Activated B cell treated with CpG ODN at 0.5 μM for 24 hours (primary cell): Measurements from ENCODE around the gene PRKAB1. TPM values are rescaled to one million over a fixed set of nuclear protein-coding genes. Genes with fewer than 3 reads are reported as not detected.

ENCODE experiments used
- ATAC-seq: fragments of 200-7000 bp; cut with Tn5 transposase; one replicate; pipeline ENCODE4 v1.10.0; 2021; ENCODE audit warnings: low read depth, mild to moderate bottlenecking, moderate library complexity
- CTCF ChIA-PET: fragments of 350-600 bp; sonication (Branson Sonifier 250); formaldehyde crosslinking; loops from one replicate; lab custom pipeline; 2021; ENCODE audit warnings: antibody characterized with exemption; lab: Charles Lee
- POLR2A ChIA-PET: fragments of 350-600 bp; sonication (Branson Sonifier 250); formaldehyde crosslinking; loops from one replicate; lab custom pipeline; 2021; ENCODE audit warnings: antibody characterized with exemption; lab: Charles Lee
- DNase-seq: peaks from one replicate; pipeline ENCODE4 v3.0.0; 2022
- H3K27ac Mint-ChIP-seq: one replicate; pipeline ENCODE4 v1.8.0; 2020; ENCODE audit warnings: mixed read lengths
- H3K27me3 Mint-ChIP-seq: one replicate; pipeline ENCODE4 v1.8.0; 2021; ENCODE audit warnings: mixed read lengths
- H3K36me3 Mint-ChIP-seq: one replicate; pipeline ENCODE4 v1.8.0; 2021; ENCODE audit warnings: low read depth, mixed read lengths
- H3K4me1 Mint-ChIP-seq: one replicate; pipeline ENCODE4 v1.8.0; 2021; ENCODE audit warnings: mixed read lengths
- H3K4me3 Mint-ChIP-seq: one replicate; pipeline ENCODE4 v1.8.0; 2020; ENCODE audit warnings: mild to moderate bottlenecking, mixed read lengths
- H3K9me3 Mint-ChIP-seq: one replicate; pipeline ENCODE4 v1.8.0; 2020; ENCODE audit warnings: mixed read lengths
- intact Hi-C: fragments of 100-400 bp; cut with micrococcal nuclease; formaldehyde crosslinking; loops from one replicate; pipeline ENCODE4 v1.15.1; 2024
- total RNA-seq: library from RNA; stranded (reverse); gene quantifications from 2 replicates; pipeline ENCODE4 v1.2.3, GENCODE V29; 2022
- TF ChIP-seq, protein P1 (sequence below): fragments of 200-600 bp; IDR thresholded peaks from one replicate; pipeline ENCODE4 v1.8.0; 2022; ENCODE audit warnings: antibody characterized with exemption, mild to moderate bottlenecking

PRKAB1 gene
- total RNA-seq, 1 donor from 2014 or later, result 49.1 TPM

DNA sequence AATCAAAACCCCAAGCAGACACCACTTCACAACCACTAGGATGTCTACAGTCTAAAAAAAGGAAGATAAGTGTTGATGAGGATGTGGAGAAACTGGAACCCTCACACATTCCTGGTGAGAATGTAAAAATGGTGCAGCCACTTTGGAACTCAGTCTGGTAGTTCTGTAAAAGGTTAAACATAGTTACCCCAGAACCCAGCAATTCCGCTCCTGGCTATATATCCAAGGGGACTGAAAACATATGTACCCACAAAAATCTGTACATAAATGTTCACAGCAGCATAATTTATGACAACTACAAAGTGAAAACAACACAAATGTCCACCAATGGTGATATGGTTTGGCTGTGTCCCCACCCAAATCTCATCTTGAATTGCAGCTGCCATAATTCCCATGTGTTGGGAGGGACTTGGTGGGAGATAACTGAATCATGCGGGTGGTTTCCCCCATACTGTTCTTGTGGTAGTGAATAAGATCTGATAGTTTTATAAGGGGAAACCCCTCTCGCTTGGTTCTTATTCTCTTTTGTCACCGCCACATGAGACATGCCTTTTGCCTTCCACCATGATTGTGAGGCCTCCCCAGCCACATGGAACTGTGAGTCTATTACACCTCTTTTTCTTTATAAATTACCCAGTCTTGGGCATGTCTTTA, 46.8 kb downstream of the PRKAB1 start:
- POLR2A ChIA-PET, result no interaction called here
- ATAC-seq, result no peak
- Mint-ChIP-seq H3K27me3 (no peaks in the 10 kb centered on the region), H3K9me3 (peaks cover 4% of the 10 kb centered on the region), H3K27ac (no peak overlapping the region), H3K36me3 (no peaks in the 10 kb centered on the region), H3K4me3 (no peak overlapping the region), H3K4me1 (peaks cover 4% of the 10 kb centered on the region)
- no peak for DNase-seq
- intact Hi-C loops, result no loop called here
- CTCF ChIA-PET, result no interaction called here
- TF ChIP-seq, protein P1, sequence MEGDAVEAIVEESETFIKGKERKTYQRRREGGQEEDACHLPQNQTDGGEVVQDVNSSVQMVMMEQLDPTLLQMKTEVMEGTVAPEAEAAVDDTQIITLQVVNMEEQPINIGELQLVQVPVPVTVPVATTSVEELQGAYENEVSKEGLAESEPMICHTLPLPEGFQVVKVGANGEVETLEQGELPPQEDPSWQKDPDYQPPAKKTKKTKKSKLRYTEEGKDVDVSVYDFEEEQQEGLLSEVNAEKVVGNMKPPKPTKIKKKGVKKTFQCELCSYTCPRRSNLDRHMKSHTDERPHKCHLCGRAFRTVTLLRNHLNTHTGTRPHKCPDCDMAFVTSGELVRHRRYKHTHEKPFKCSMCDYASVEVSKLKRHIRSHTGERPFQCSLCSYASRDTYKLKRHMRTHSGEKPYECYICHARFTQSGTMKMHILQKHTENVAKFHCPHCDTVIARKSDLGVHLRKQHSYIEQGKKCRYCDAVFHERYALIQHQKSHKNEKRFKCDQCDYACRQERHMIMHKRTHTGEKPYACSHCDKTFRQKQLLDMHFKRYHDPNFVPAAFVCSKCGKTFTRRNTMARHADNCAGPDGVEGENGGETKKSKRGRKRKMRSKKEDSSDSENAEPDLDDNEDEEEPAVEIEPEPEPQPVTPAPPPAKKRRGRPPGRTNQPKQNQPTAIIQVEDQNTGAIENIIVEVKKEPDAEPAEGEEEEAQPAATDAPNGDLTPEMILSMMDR, result no peak

GRCh38 chr12:119715268-119715620, 47.3 kb downstream of the PRKAB1 start:
- H3K27ac Mint-ChIP-seq, result no peak overlapping the region
- POLR2A ChIA-PET, result no interaction called here
- intact Hi-C loops, result no loop called here
- peaks cover 4% of the 10 kb centered on the region for H3K9me3 Mint-ChIP-seq
- H3K36me3 Mint-ChIP-seq, result no peaks in the 10 kb centered on the region
- CTCF ChIA-PET, result no interaction called here
- DNase-seq (no peak), ATAC-seq (no peak)
- H3K27me3 Mint-ChIP-seq, result no peaks in the 10 kb centered on the region
- H3K4me1 Mint-ChIP-seq, result peaks cover 4% of the 10 kb centered on the region
- H3K4me3 Mint-ChIP-seq, result no peak overlapping the region
- TF ChIP-seq, protein P1, result no peak

DNA sequence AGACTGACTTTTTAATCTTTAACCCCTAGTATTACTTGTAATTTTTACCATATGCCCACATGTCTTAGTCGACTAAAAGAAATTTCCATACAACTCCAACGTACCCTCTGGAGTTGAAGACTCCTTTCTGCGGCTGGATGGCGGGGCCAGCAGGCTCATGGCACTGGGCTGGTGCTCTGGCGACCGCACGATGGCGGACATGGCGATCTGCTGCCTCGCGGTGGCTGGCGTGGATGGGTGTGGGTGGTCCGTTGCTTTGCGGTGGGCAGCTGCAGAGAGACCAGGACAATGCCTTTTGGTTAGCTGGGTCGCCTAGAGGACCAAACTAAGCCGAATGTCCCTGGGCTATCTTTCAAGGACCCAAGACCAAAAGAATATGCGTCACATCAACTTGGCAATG, 50.2 kb downstream of the PRKAB1 start:
- H3K36me3 Mint-ChIP-seq, result no peaks in the 10 kb centered on the region
- POLR2A ChIA-PET, result no interaction called here
- peaks cover 4% of the 10 kb centered on the region for H3K9me3 Mint-ChIP-seq

DNA sequence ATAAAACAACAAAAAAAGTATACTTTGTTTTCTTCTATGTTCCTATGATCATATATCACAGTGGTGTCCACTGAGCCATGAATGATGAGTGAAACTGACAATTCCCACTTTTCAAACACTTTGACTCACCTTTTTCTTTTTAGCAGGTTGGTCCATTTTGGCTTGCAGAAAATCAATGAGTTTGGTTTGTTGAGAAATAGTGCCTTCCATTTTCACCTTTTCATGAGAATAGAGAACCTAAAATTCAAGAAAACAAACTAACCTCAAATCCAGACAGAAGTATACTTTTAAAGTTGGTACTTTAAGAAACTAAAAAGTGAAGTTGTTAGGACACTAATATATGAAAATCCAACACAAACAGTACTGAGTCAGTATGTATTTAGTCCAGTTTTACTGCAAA, 52.4 kb downstream of the PRKAB1 start:
- Mint-ChIP-seq H3K36me3 (no peaks in the 10 kb centered on the region), H3K9me3 (no peaks in the 10 kb centered on the region), H3K27me3 (no peaks in the 10 kb centered on the region), H3K4me3 (no peak overlapping the region), H3K27ac (no peak overlapping the region), H3K4me1 (peaks cover 4% of the 10 kb centered on the region)
- CTCF ChIA-PET, result no interaction called here
- no peak for DNase-seq
- intact Hi-C loops, result no loop called here
- TF ChIP-seq, protein P1, result no peak
- POLR2A ChIA-PET, result no interaction called here
- ATAC-seq, result no peak

More for the DNA sequence above, 50.2 kb downstream of the PRKAB1 start:
- no peak overlapping the region for H3K27ac Mint-ChIP-seq
- TF ChIP-seq, protein P1, result no peak
- H3K4me1 Mint-ChIP-seq, result peaks cover 4% of the 10 kb centered on the region
- H3K4me3 Mint-ChIP-seq, result no peak overlapping the region
- CTCF ChIA-PET, result no interaction called here
- DNase-seq, result no peak
- no peaks in the 10 kb centered on the region for H3K27me3 Mint-ChIP-seq
- ATAC-seq, result no peak
- intact Hi-C loops, result no loop called here

DNA sequence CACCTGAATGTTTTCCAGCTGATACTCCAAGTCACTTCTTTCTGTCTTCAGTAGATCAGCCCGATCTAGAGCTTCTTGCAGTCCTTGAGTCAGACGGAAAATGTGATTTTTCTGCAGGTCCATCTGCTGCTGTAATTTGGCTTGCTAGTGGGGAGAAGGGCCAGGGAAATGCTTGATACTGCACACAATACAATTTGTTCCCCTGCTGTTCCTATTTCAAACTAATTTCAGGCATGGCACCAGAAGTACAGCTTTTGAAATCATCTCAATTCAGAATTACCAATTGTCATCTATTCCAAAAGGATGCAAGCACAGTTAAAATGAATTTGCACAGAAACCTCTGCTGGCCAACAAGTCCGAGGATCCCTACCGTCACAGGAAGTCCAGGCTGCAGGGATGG, 53.4 kb downstream of the PRKAB1 start:
- Mint-ChIP-seq H3K27ac (no peak overlapping the region), H3K9me3 (no peaks in the 10 kb centered on the region), H3K4me1 (peaks cover 3% of the 10 kb centered on the region), H3K27me3 (no peaks in the 10 kb centered on the region), H3K4me3 (no peak overlapping the region), H3K36me3 (no peaks in the 10 kb centered on the region)
- no peak for DNase-seq
- ChIA-PET POLR2A (no interaction called here), CTCF (no interaction called here)
- TF ChIP-seq, protein P1, result no peak
- intact Hi-C loops, result no loop called here
- no peak for ATAC-seq
